Activated T-helper 1 cell treated with Interleukin-2 at 50 U/mL for 16 hours (primary cell): ENCODE data around the gene DEF6.
A peak's percentile ranks its signal among the peaks of the same experiment; 100 is the strongest.
"Not testable (repeated sequence)": the region's sequence is repeated elsewhere in the genome, so short reads cannot be mapped to it uniquely, and the experiment has no call there.

ENCODE experiments used
- DNase-seq: peaks from one replicate; pipeline ENCODE4 v3.0.0-alpha.2; 2020; ENCODE audit warnings: low read depth

The DEF6 gene

GRCh38 chr6:35310265-35310831 is 12.7 kb downstream of the DEF6 start:
- DNase-seq = no peak

- peak; percentile 51 for DNase-seq
Observed at GRCh38 chr6:35311390-35312075, 13.9 kb downstream of the DEF6 start.

- DNase-seq = no peak
Observed at GRCh38 chr6:35312076-35312800, 14.6 kb downstream of the DEF6 start.

- DNase-seq = no peak
Observed at GRCh38 chr6:35312807-35313206, 15.2 kb downstream of the DEF6 start.

- DNase-seq = no peak
Observed at GRCh38 chr6:35317483-35318195, 20.0 kb downstream of the DEF6 start.

- DNase-seq = no peak
Observed at GRCh38 chr6:35318196-35319171, 20.9 kb downstream of the DEF6 start.

GRCh38 chr6:35319346-35320030 is 21.9 kb downstream of the DEF6 start:
- DNase-seq = no peak

- no peak for DNase-seq
Observed at GRCh38 chr6:35320031-35320410, 22.4 kb downstream of the DEF6 start.

GRCh38 chr6:35321091-35321490 is 23.5 kb downstream of the DEF6 start:
- no peak for DNase-seq

- DNase-seq = peak; percentile 67
Observed at GRCh38 chr6:35327349-35328027, 29.9 kb downstream of the DEF6 start.

GRCh38 chr6:35328108-35328723 is 30.6 kb downstream of the DEF6 start:
- DNase-seq = no peak

GRCh38 chr6:35328965-35329364 is 31.3 kb downstream of the DEF6 start:
- DNase-seq = not testable (repeated sequence)

- DNase-seq = no peak
Observed at GRCh38 chr6:35330541-35331119, 33.0 kb downstream of the DEF6 start.

GRCh38 chr6:35332074-35332887 is 34.7 kb downstream of the DEF6 start:
- DNase-seq = peak; percentile 74

GRCh38 chr6:35341557-35341956 is 43.9 kb downstream of the DEF6 start:
- no peak for DNase-seq

GRCh38 chr6:35342258-35343091 is 44.9 kb downstream of the DEF6 start, which contains the start of gene PPARD:
PPARD (plus strand) TSS chr6:35342558; CDS start chr6:35411088, 68,530 bp downstream.
- DNase-seq = peak; percentile 97

GRCh38 chr6:35343092-35343834 is 45.6 kb downstream of the DEF6 start:
- no peak for DNase-seq
